ENCODE data around the gene MROH2A. TPM values are rescaled to one million over a fixed set of nuclear protein-coding genes. Genes with fewer than 3 reads are reported as not detected.

The MROH2A gene
- total RNA-seq, 2 experiments from 2014 or later, result not detected

DNA sequence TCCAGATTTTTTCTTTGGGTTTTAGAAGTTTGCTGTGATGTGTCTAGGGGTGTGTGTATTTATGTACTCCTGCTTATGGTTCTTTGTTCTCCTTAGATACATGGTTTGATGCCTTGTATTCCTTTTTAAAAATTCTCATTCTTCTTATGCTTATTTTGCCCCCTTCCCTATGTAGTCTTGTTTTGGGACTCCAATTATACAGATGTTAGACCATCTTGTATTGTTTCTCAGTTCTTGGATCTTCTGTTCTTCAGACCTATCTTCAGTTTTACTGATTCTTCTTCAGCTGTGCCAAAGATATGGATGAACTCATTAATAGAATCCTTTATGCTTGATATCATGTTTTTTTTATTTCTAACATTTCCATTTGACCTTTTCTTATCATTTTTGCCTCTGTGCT is 104.2 kb downstream of the MROH2A start:
- Mint-ChIP-seq H3K27ac (no peak overlapping the region), H3K36me3 (ENCODE audit: low read depth) (no peaks in the 10 kb centered on the region), H3K9me3 (peaks cover 17% of the 10 kb centered on the region), H3K4me1 (ENCODE audit: low read depth) (no peaks in the 10 kb centered on the region), H3K4me3 (no peak overlapping the region), H3K27me3 (peaks cover 52% of the 10 kb centered on the region)
- ATAC-seq (ENCODE audit: poor library complexity), result no peak
- Histone ChIP-seq H3K4me3 (ENCODE audit: low read length) (no peak overlapping the region), H3K27ac (ENCODE audit: low read depth in 1 of 2, low read length in 2 of 2) (no peak overlapping the region), H3K36me3 (ENCODE audit: insufficient read depth, low read length) (no peaks in the 10 kb centered on the region), H3K27me3 (ENCODE audit: control insufficient read depth in 1 of 2, insufficient read depth in 2 of 2, low read length in 2 of 2) (peaks cover 5 to 7% of the 10 kb centered on the region in 2 experiments), H3K9me3 (ENCODE audit: control insufficient read depth in 1 of 2, insufficient read depth in 1 of 2, low read length in 2 of 2) (peaks cover 4 to 17% of the 10 kb centered on the region in 2 experiments), H3K4me1 (ENCODE audit: insufficient read depth, low read length) (no peaks in the 10 kb centered on the region)
- intact Hi-C loops (cut with DNase I, micrococcal nuclease), result no loop called here
- ChIA-PET CTCF (no interaction called here), POLR2A (no interaction called here)
- DNase-seq, result no peak
- TF ChIP-seq, protein P1, sequence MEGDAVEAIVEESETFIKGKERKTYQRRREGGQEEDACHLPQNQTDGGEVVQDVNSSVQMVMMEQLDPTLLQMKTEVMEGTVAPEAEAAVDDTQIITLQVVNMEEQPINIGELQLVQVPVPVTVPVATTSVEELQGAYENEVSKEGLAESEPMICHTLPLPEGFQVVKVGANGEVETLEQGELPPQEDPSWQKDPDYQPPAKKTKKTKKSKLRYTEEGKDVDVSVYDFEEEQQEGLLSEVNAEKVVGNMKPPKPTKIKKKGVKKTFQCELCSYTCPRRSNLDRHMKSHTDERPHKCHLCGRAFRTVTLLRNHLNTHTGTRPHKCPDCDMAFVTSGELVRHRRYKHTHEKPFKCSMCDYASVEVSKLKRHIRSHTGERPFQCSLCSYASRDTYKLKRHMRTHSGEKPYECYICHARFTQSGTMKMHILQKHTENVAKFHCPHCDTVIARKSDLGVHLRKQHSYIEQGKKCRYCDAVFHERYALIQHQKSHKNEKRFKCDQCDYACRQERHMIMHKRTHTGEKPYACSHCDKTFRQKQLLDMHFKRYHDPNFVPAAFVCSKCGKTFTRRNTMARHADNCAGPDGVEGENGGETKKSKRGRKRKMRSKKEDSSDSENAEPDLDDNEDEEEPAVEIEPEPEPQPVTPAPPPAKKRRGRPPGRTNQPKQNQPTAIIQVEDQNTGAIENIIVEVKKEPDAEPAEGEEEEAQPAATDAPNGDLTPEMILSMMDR (IDR thresholded peaks at IDR 0.05), result no peak

Other genes starting within 250 kb of the MROH2A start
- 1 to 10 TPM; 7.2 to 8.7 TPM for gene USP40, start 211.5 kb upstream of the MROH2A start, total RNA-seq
- not detected for gene UGT1A8, start 160.7 kb upstream of the MROH2A start, total RNA-seq
- not detected for gene UGT1A10, start 141.9 kb upstream of the MROH2A start, total RNA-seq
- gene UGT1A9, start 106.4 kb upstream of the MROH2A start, total RNA-seq, result not detected
- not detected for gene UGT1A7, start 96.4 kb upstream of the MROH2A start, total RNA-seq
- not detected for gene UGT1A6, start 85.4 kb upstream of the MROH2A start, total RNA-seq
- not detected for gene UGT1A5, start 65.4 kb upstream of the MROH2A start, total RNA-seq
- gene UGT1A4, start 59.6 kb upstream of the MROH2A start, total RNA-seq, result not detected
- not detected for gene UGT1A3, start 49.3 kb upstream of the MROH2A start, total RNA-seq
- not detected for gene UGT1A1, start 18.1 kb upstream of the MROH2A start, total RNA-seq
- gene HJURP, start 76.2 kb downstream of the MROH2A start, total RNA-seq, result under 1 TPM; 0.22 to 0.25 TPM
- gene TRPM8, start 139.0 kb downstream of the MROH2A start, total RNA-seq, result not detected

All from CD4-positive, alpha-beta T cell (primary cell).